ENCODE results near the gene SMG6. TPM values are rescaled to one million over a fixed set of nuclear protein-coding genes. Genes with fewer than 3 reads are reported as not detected.

The SMG6 gene
- polyA plus RNA-seq, 1 experiment, result 27.3 TPM

DNA sequence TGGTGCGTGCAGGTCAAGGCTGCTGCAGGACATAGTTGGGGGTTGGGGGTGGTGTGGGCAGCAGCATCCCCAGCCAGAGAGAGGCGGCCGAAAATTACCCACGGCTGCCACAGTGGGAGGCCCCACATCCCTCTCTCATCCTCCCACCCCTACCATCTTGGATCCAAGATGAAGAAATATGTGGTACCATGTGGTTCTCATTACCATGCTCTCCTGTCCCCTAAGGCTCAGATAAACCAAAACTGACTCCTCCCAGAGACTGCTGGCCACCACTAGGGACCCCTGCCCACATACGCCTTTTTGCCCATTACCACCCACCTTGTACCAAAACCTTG lies 128.3 kb downstream of the SMG6 start:
- no peaks in the 10 kb centered on the region for H3K9me3 ChIP-seq (ENCODE audit: control insufficient read depth, insufficient read depth, low read length)
- DNase-seq (ENCODE audit: low read depth, low spot score), result no peak
- H3K27me3 ChIP-seq (ENCODE audit: control insufficient read depth, insufficient read depth, low read length), result no peaks in the 10 kb centered on the region
- H3K27ac ChIP-seq (ENCODE audit: low read depth, low read length), result peak overlapping the region; percentile 98
- CTCF ChIA-PET, result interaction anchor here (1.4 kb wide), 1 partner anchor 69 kb away, joined by 4 read pairs; no protein-coding TSS in a partner anchor
- POLR2A ChIA-PET, result interaction anchor here (1.0 to 2.0 kb wide), 8 partner anchors 32 to 120 kb away, joined by 3 to 14 read pairs (median 6); partner anchors contain the start of gene HIC1
- H3K4me3 ChIP-seq (ENCODE audit: low read depth, low read length), result no peak overlapping the region
- TF ChIP-seq, protein P1, sequence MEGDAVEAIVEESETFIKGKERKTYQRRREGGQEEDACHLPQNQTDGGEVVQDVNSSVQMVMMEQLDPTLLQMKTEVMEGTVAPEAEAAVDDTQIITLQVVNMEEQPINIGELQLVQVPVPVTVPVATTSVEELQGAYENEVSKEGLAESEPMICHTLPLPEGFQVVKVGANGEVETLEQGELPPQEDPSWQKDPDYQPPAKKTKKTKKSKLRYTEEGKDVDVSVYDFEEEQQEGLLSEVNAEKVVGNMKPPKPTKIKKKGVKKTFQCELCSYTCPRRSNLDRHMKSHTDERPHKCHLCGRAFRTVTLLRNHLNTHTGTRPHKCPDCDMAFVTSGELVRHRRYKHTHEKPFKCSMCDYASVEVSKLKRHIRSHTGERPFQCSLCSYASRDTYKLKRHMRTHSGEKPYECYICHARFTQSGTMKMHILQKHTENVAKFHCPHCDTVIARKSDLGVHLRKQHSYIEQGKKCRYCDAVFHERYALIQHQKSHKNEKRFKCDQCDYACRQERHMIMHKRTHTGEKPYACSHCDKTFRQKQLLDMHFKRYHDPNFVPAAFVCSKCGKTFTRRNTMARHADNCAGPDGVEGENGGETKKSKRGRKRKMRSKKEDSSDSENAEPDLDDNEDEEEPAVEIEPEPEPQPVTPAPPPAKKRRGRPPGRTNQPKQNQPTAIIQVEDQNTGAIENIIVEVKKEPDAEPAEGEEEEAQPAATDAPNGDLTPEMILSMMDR (IDR thresholded peaks at IDR 0.05; ENCODE audit: low read depth, low read length), result no peak

DNA sequence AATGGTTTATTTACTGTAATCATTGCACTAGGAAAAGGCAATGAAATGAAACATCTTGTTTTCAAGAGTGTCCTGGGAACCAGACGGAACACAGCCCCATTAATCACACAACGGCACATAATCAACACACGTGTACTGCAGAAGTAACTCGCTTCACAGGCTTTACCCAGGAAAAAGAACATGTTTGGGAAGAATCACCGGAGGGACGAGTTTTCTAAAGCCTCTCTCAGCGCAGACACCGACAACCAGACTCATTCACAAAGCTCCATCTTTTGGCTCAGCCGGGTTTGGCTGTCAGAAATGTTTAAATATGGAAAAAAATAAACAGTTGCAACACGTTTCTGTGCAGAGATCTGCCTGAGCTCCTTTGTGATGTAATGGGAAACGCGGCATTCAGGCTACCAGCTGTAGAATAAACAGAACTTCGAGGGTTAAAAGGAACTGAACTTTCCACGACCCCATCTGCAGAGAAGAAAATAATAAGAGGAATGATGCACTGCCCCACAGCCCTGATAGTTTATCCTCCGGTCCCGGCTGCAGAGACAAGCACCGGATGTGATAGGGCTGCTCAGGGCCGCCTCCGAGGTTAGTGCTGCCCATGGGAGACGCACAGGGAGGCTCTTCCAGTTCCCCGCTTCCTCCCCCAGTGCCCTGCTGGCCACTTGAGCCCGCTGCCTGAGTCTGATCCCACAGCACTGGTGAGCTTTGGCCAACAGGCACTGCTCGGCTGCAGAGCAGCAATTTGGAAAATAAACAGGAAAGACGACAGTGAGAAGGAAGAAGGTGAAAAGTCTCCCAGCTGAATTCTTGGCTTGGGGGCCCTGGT lies 128.9 kb downstream of the SMG6 start:
- ChIA-PET POLR2A (interaction anchor here (0.7 to 2.0 kb wide), 14 partner anchors 18 to 120 kb away, joined by 3 to 14 read pairs (median 5); partner anchors contain the start of gene HIC1), CTCF (interaction anchor here (1.4 kb wide), 1 partner anchor 70 kb away, joined by 4 read pairs; no protein-coding TSS in a partner anchor)
- Histone ChIP-seq H3K9me3 (ENCODE audit: control insufficient read depth, insufficient read depth, low read length) (no peaks in the 10 kb centered on the region), H3K27ac (ENCODE audit: low read depth, low read length) (peak overlapping the region; percentile 98), H3K4me3 (ENCODE audit: low read depth, low read length) (peak overlapping the region; percentile 12; the same call in 1 of the 2 replicates), H3K27me3 (ENCODE audit: control insufficient read depth, insufficient read depth, low read length) (no peaks in the 10 kb centered on the region)
- peak; percentile 98 for DNase-seq (ENCODE audit: low read depth, low spot score)
- TF ChIP-seq, protein P1 (IDR thresholded peaks at IDR 0.05; ENCODE audit: low read depth, low read length), result no peak

DNA sequence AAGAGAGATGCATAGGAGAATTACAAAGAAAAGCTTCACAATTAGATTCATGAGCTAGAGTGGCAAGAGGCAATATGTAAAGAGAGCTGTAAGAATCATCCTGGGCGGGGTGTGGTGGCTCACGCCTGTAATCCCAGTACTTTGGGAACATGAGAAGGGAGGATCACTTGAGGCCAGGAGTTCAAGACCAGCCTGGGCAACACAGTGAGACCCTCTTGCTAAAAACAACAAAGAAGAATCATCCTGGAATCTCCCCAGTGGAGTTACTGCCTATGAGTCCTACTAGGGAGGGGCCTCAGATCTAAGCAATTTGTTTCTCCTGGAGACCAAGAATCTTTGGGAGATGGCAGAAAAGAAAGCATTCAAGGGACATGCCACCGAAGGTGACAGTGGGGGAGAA lies 129.6 kb downstream of the SMG6 start:
- ChIA-PET POLR2A (interaction anchor here (0.8 to 2.0 kb wide), 12 partner anchors 31 to 119 kb away, joined by 3 to 14 read pairs (median 5); partner anchors contain the start of gene HIC1), CTCF (interaction anchor here (1.4 kb wide), 1 partner anchor 70 kb away, joined by 4 read pairs; no protein-coding TSS in a partner anchor)
- Histone ChIP-seq H3K27ac (ENCODE audit: low read depth, low read length) (peak overlapping the region; percentile 98), H3K9me3 (ENCODE audit: control insufficient read depth, insufficient read depth, low read length) (no peaks in the 10 kb centered on the region), H3K4me3 (ENCODE audit: low read depth, low read length) (no peak overlapping the region), H3K27me3 (ENCODE audit: control insufficient read depth, insufficient read depth, low read length) (no peaks in the 10 kb centered on the region)
- DNase-seq (ENCODE audit: low read depth, low spot score), result no peak
- TF ChIP-seq, protein P1 (IDR thresholded peaks at IDR 0.05; ENCODE audit: low read depth, low read length), result no peak

DNA sequence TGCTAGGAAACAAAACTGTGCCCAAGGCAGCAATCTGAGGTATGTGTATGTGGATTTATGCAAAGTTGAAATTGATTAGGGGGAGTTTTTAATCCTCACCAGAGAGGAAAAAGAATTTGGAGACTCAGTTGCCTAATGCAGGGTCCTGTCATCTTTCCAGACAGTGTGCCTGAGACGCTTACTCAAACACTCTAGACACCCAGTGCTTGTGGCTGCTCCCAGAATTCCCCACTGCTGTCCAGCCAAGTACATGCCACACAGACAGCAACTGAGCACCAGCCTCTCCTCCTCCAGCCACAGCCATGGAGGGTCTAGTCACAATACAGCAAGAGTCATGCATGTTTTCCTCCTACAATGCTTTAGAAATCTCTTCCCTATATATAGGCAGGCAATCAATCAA lies 130.6 kb downstream of the SMG6 start:
- Histone ChIP-seq H3K27me3 (ENCODE audit: control insufficient read depth, insufficient read depth, low read length) (no peaks in the 10 kb centered on the region), H3K27ac (ENCODE audit: low read depth, low read length) (peak overlapping the region; percentile 98), H3K9me3 (ENCODE audit: control insufficient read depth, insufficient read depth, low read length) (no peaks in the 10 kb centered on the region), H3K4me3 (ENCODE audit: low read depth, low read length) (no peak overlapping the region)
- no peak for DNase-seq (ENCODE audit: low read depth, low spot score)
- ChIA-PET CTCF (interaction anchor here (0.6 to 1.1 kb wide), 2 partner anchors 72 to 162 kb away, joined by 3 to 4 read pairs; no protein-coding TSS in a partner anchor), POLR2A (interaction anchor here (0.6 to 2.5 kb wide), 14 partner anchors 9 to 104 kb away, joined by 3 to 30 read pairs (median 6); no protein-coding TSS in a partner anchor)
- TF ChIP-seq, protein P1 (IDR thresholded peaks at IDR 0.05; ENCODE audit: low read depth, low read length), result no peak
